ENCODE data around the gene UGT1A8.

The UGT1A8 gene

GRCh38 chr2:233819884-233820773 is 202.7 kb downstream of the UGT1A8 start:
- no peak for DNase-seq (ENCODE audit: low read depth)

GRCh38 chr2:233820774-233821105 is 203.3 kb downstream of the UGT1A8 start:
- DNase-seq (ENCODE audit: low read depth), result no peak

GRCh38 chr2:233821196-233821595 is 203.8 kb downstream of the UGT1A8 start:
- no peak for DNase-seq (ENCODE audit: low read depth)

GRCh38 chr2:233821709-233822100 is 204.3 kb downstream of the UGT1A8 start:
- no peak for DNase-seq (ENCODE audit: low read depth)

- no peak for DNase-seq (ENCODE audit: low read depth)
These were observed 204.8 kb downstream of the UGT1A8 start for GRCh38 chr2:233822101-233822771.

All from fibroblast of the conjunctiva (primary cell).